CD4-positive, alpha-beta T cell treated with Interferon gamma for 1 hour (primary cell): ENCODE measurements around the gene HHIPL2.
"Not testable (repeated sequence)": the region's sequence is repeated elsewhere in the genome, so short reads cannot be mapped to it uniquely, and the experiment has no call there.

Experiments used
- DNase-seq: peaks from one replicate; pipeline ENCODE4 v3.0.0-alpha.2; 2020

The HHIPL2 gene

DNA sequence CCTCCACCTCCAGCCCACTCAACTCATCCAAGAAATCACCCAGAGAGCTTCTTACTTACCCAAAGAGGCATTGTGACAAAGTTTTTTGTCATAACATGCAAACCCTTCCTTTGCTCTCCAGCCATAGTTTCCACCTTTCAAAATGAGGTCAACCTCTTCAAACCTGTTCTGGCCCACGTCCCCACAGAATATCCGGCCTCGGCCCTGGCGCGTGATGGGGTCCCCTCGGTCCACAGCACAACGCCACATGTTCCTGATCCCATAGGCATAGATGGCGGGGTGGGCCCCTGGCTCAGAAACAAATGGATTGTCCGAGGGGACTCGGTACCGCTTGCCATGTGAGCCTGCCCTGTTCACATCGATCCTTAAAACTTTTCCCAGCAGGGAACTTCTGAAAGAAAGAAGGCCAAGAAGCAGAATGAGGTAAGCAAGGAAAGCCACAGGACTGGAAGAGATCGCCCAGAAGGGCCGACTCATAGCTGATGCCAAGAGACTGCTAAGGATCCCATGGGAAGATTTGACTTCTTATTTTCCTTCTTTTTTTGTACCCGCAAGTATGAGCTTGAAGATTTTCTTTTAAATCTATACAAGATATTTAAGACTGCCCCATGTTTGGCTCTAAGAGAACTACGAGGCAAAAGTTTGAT, 7.8 kb downstream of the HHIPL2 start:
- no peak for DNase-seq

GRCh38 chr1:222535455-222535854, 12.4 kb downstream of the HHIPL2 start:
- no peak for DNase-seq

- no peak for DNase-seq
Measured at GRCh38 chr1:222530852-222531251, 17.1 kb downstream of the HHIPL2 start.

- DNase-seq: no peak
Measured at GRCh38 chr1:222529916-222530315, 18.0 kb downstream of the HHIPL2 start.

DNA sequence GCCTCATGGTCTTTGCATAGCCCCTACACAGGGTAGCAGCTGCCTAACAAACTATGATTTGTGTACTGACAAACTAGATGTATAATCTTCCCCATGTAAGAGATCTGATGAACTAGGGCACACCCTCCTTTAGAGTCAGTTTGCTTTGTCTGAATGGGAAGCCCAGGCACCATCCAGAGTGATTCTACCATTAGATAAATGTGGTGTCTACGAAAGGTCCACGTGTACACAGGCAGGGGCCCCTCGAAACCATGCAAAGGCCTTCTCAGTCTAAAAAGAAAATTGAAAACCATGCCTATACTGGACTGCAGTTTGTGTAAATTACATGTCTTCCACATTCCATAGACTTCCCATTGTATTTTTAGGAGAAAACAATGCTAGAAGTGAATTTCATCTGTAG, 18.7 kb downstream of the HHIPL2 start:
- DNase-seq: no peak

DNA sequence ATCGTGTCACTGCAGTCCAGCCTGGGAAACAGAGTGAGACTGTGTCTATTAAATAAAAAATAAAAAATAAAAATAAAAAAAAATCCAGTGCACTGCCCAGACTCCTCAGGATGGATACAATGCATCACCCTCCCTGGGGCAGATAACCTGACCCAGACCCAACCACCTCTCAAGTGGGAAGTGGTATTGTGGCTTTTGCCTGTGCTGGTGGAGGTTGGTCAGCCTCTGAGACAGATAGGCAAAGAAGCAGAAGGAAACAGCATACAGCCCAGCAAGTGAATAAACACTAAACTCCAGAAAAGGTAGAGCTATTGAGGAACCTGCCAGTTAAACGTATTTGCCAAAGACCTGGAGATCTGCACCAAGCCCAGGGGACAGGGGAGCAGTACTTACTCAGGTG, 22.0 kb downstream of the HHIPL2 start:
- no peak for DNase-seq

DNA sequence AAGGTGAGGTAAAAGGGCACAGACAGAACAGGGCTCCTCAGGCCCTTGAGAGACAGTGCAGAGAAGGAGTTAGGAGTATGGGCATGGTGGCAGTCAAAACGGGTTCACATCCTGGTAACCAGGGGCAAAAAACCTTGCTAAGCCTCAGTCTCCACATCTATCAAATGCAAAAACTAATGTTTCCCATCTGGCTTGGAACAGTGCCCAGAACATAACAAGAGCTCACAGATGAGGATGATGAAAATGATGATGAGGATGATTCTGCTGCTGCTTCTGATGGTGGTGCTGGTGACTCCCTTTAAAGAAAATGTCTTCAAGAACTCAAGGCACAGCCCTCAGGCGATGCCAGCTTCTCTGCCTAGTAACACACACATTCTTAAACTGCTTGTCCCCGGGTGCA, 24.1 kb downstream of the HHIPL2 start:
- DNase-seq: no peak

DNA sequence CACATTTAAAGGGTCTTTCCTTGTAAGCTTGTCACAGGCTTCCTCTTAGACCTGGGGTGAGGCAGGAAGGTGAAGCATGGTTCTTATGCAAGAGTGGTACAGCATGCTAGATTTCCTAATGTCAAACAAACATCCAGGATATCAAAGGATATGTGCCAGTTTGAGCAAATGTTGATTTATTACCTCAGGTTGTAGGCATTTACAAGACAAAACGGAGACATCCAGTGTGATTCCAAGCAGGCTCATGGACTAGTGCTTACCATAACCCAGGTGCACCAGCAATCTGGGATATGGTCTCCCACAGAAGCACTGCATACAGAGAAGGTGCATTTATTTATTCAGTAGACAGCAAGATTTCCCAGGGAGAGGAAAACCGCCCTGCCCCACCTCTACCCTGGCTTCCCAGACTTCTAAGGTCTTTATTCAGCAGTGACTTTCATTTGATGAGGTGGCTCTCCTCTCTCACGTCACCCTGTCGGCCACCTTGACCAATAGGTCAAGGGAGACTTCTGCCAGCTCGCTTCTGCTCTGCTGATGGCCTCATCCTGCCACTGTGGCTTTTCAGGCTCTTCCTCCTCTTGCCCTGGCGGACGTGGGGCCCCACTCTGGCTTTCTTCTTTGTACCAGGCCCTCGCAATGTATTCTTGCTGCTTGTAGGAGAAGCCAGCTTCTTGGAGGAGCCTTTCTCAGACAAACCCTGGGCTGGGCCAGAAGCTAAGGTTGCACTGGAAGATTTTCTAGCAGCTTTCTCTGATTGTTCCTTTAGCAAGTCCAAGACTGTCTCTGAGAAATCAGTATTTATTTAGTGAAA, 25.6 kb downstream of the HHIPL2 start:
- DNase-seq: no peak

DNA sequence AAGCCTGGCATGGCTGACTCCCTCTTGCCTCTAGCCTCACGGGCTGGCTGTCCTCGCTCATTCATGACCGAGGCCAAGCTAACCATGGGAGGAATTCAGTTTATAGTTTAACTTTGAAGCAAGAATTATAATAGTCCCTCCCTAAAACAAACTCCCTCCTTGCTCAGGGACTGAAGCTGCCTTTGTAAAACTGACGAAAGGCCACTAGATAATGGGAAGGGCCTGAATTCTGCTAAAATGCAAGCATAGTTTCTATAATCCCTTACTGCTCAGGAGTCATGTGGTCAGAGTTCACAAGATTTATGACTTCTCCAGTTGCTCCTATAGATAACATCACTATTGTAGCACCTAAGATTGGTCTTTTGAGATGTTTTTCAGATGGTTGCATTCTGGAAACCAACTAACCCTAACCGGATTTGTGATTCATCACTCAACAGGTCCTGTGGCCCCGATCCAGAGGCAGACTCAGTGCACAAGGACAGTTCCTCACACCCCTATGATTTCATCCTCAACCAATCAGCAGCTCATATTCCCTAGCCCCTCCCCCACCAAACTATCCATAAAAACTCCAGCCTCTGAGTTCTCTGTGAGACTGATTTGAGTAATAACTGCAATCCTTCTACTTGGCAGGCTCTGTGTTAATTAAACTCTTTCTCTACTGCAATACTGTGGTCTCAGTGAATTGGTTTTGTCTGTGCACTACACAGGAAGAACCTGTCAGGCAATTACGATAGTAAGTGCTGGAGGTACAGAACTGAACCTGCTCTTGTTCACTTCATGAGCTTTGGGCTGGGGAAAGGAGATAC, 26.4 kb downstream of the HHIPL2 start:
- no peak for DNase-seq

DNA sequence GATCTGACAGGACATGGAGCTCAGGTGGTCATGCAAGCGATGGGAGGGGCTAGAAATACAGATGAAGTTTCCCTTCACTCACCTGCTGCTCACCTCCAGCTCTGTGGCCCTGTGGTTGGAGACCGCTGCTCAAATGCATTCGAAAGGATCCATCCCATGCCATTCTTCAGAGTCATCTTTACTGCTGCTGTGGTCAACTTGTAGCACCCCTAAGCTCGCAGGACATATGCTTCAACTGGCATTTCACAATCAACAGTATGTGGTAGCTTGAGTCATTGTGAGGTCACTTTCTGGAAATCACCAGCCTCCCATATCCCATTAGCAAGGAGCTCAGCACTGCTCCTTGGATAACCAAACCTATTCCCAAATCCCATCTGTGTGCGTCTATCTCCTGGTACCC, 58.4 kb downstream of the HHIPL2 start:
- DNase-seq: not testable (repeated sequence)

DNA sequence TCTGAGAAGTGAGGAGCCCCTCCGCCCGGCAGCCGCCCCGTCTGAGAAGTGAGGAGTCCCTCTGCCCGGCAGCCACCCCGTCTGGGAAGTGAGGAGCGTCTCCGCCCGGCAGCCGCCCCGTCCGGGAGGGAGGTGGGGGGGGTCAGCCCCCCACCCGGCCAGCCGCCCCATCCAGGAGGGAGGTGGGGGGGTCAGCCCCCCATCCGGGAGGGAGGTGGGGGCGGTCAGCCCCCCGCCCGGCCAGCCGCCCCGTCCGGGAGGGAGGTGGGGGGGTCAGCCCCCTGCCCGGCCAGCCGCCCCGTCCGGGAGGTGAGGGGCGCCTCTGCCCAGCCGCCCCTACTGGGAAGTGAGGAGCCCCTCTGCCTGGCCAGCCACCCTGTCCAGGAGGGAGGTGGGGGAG, 60.1 kb downstream of the HHIPL2 start:
- DNase-seq: not testable (repeated sequence)

GRCh38 chr1:222484005-222484404, 63.9 kb downstream of the HHIPL2 start:
- DNase-seq: not testable (repeated sequence)

- DNase-seq: not testable (repeated sequence)
Measured at GRCh38 chr1:222479567-222479966, 68.3 kb downstream of the HHIPL2 start.

- not testable (repeated sequence) for DNase-seq
Measured at GRCh38 chr1:222476436-222476835, 71.5 kb downstream of the HHIPL2 start.

DNA sequence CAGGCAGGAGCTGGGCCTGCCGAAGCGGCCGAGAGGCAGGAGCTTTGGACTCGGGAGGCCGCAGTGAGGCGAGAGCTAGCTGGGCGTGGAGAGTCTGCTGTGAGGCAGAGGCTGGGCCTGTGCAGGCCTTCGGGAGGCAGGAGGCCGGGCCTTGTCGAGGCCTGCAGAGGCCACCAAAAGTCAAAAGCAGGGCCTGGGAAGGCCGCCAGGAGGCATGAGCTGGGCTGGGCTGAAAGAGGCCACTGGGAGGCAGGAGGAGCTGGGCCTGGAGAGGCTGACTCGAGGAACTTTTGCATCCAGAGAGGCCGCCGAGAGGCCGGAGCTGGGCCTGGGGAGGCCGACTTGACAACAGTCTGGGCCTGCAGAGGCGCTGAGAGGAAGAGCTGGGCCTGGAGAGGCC, 74.2 kb downstream of the HHIPL2 start:
- not testable (repeated sequence) for DNase-seq

DNA sequence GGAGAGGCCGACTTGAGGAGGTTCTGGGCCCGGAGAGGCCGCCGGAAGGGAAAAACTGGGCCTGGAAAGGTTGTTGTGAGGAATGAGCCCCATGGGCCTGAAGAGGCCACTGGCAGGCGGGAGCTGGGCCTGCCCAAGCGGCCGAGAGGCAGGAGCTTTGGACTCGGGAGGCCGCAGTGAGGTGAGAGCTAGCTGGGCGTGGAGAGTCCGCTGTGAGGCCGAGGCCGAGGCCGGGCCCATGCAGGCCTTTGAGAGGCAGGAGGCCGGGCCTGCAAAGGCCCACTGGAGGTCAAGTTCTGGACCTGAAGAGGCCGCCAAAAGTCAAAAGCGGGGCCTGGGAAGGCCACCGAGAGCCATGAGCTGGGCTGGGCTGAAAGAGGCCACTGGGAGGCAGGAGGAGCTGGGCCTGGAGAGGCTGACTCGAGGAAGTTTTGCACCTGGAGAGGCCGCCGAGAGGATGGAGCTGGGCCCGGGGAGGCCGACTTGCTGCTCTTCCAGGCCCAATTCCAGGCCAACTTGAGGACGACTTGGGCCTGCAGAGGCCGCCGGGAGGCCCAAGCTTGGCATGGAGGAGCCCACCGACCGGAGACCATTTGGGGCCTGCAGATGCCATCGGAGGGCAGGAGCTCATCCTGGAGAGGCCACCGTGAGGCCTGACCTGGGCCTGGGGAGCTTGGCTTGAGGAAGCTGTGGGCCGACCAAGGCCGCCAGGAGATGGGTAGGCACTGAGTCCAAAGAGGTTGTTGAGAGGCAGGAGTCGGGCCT, 74.9 kb downstream of the HHIPL2 start:
- not testable (repeated sequence) for DNase-seq
